ENCODE measurements around the gene JAM2.

The JAM2 gene

GRCh38 chr21:25721987-25722386 lies 82.9 kb downstream of the JAM2 start:
- DNase-seq = no peak

GRCh38 chr21:25722631-25723030 lies 83.6 kb downstream of the JAM2 start:
- DNase-seq = peak; percentile 67 to 87 (median 80)

- no peak for DNase-seq
Observed at GRCh38 chr21:25732091-25732760, 93.2 kb downstream of the JAM2 start.

- peak; percentile 55 to 75 (median 60) for DNase-seq
Observed at GRCh38 chr21:25733859-25734653, 95.0 kb downstream of the JAM2 start.

GRCh38 chr21:25734654-25734903 lies 95.5 kb downstream of the JAM2 start:
- DNase-seq = no peak

GRCh38 chr21:25734904-25735645 lies 96.0 kb downstream of the JAM2 start, which contains the start of the genes ATP5PF and GABPA:
Gene ATP5PF, minus strand, starts transcription at chr21:25734904. Its CDS starts 5,110 bp downstream, at chr21:25729794.
Gene GABPA, plus strand, starts transcription at chr21:25734972. Its CDS starts 6,627 bp downstream, at chr21:25741599.
- peak; percentile 98 to 99 (median 99) for DNase-seq

GRCh38 chr21:25735646-25736597 lies 96.9 kb downstream of the JAM2 start:
- DNase-seq = peak; percentile 71 to 88 (median 81)

- no peak for DNase-seq
Observed at GRCh38 chr21:25737421-25737820, 98.4 kb downstream of the JAM2 start.

- peak in 3 of 4 experiments; percentile 11 to 45 (median 27) for DNase-seq
Observed at GRCh38 chr21:25742900-25743299, 103.8 kb downstream of the JAM2 start.

GRCh38 chr21:25744854-25745253 lies 105.8 kb downstream of the JAM2 start:
- no peak for DNase-seq

- DNase-seq = no peak
Observed at GRCh38 chr21:25750085-25750484, 111.0 kb downstream of the JAM2 start.

GRCh38 chr21:25752416-25752815 lies 113.4 kb downstream of the JAM2 start:
- no peak for DNase-seq

GRCh38 chr21:25756190-25756932 lies 117.3 kb downstream of the JAM2 start:
- DNase-seq = no peak

- DNase-seq = no peak
Observed at GRCh38 chr21:25757531-25757930, 118.5 kb downstream of the JAM2 start.

GRCh38 chr21:25759573-25759972 lies 120.5 kb downstream of the JAM2 start:
- no peak for DNase-seq

GRCh38 chr21:25760061-25760460 lies 121.0 kb downstream of the JAM2 start:
- no peak for DNase-seq

GRCh38 chr21:25760677-25761076 lies 121.6 kb downstream of the JAM2 start:
- no peak for DNase-seq

- DNase-seq = no peak
Observed at GRCh38 chr21:25764065-25764464, 125.0 kb downstream of the JAM2 start.

Data from suppressor macrophage (primary cell).